HG03378 (cell line): ENCODE results near the gene CCDC61.

Experiments
- ATAC-seq: cut with Tn5 transposase; IDR thresholded peaks from one replicate; pipeline ENCODE4 v1.9.1; 2021; ENCODE audit warnings: mild to moderate bottlenecking, moderate library complexity; ENCODE audit not compliant: unreplicated experiment

The CCDC61 gene

DNA sequence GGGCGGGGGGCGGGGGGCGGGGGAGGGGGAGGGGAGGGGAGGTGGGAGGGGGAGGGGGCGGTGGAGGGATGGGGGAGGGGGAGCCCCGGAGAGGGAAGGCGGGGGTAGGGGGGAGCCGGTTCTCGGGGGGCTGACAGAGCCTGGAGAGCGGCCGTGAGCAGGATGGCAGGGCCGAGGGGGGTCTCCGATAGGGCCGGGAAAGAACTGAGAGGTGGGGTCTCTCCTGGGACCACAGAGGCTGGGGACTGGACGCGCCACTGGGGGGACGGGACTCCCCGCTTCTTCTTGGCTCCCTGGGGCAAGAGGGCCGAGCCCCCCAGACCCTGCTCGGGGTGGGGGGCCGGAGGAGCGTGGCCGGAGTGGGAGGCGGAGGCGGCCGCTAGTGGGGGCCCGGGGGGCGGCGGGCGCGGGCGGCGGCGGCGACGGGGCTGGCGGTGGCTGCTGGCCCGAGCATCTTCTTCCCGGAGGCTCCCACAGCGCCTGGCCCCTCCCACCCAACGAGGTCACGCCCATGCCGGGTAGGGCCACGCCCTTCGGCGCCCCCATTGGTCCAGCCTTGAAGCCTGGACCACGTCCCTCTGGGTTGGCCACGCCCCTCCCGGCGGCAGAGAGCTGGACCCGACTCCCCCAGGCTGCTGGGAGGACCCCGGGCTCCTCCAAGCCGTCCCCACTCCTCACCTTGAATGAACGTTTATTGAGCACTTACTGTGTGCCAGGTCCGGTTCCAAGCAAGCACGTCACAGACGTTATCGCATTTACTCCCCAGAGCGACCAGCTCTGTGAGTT, 21.5 kb upstream of the CCDC61 start, which contains the start of gene NOVA2:
Gene NOVA2, minus strand, starts transcription at position 313 of the 786 bp plus-strand sequence. CDS start 514 bp downstream, outside the sequence.
- ATAC-seq = no peak

DNA sequence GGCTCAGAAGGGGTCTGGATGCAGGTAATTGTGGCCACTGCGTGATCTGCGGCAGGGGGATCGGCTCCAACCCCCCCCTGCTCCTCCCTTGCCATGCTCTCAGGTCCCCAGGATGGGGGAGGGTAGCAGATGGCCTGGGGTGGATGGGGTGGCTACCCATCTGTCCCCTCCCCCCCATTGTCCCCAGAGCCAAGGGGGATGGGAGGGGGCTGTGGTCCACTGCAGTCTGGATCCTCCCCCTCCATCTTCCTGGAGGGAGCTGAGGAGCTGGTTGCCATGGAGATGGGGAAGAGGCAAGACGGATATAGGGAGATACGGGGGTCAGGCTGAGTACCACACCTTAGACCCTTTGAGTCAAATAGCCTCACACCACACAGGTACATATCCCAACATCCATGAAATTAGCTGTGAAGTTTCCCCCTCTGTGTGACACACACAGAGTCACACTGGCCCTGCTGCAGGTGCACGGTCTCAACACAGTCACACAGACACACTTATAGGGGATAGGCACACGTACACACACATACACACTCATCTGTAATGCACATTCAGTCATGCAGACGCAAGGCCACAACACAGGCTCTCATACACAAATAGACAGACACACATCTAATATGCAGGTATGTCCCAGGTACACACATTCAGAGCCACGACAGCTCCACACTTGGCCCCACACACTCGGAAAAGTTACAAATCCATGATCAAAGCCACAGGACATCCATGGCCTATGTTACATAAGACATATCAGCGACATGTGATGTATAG, 19.8 kb upstream of the CCDC61 start:
- ATAC-seq = no peak

DNA sequence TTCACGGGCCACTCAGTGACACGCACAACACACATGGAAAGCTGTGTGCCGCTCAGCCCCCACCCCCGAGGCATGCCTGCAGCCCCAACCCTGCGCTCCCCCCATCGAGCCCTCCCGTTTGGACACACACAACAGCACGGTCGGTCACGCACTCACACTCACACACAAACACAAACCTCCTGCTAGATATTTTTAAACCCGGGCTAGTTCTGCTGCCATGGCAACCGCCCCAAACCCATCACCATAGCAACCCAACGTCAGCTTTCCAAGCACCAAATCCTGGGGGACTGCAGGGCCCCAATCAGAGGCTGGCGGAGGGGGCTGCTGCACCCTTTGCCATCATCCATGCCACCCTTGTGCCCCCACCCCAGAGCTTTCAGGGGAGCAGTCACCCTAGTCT, 19.1 kb upstream of the CCDC61 start:
- ATAC-seq = no peak

DNA sequence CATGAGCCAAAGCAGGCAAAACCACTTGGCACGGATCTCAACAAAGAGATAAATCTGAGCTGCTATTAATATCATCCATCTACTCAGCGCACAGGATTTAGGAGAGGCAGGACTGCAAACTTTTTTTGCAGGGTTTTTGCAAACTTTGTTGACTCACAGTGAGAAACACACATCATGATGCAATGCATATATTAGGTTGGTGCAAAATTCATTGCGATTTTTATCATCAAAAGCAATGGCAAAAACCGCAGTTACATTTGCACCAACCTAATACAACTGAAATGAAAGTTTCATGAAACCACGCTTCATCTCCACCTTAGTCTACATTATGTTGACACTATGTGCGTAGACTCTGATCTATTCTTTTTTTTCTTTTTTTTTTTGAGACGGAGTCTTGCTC, 17.1 kb upstream of the CCDC61 start:
- ATAC-seq = no peak

DNA sequence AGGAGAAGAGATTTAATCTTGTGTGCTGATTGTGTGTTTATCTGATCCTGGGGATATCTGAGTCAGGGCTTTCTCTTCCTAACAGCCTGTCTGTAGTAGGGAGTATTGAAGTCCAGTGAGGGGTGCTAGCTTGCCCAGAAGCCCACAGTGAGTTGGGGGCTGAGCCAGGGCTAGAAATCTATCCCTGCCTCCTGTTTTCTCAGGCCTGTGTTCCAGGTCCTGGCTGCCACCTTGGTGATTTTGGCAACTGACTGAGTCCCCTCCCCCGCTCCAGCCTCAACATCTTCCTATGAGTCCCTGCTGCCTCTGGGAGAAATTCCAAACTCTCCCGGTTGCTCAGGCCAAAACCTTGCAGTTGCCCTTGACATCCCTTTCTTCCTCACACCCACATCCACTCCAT, 13.9 kb upstream of the CCDC61 start:
- ATAC-seq = no peak

DNA sequence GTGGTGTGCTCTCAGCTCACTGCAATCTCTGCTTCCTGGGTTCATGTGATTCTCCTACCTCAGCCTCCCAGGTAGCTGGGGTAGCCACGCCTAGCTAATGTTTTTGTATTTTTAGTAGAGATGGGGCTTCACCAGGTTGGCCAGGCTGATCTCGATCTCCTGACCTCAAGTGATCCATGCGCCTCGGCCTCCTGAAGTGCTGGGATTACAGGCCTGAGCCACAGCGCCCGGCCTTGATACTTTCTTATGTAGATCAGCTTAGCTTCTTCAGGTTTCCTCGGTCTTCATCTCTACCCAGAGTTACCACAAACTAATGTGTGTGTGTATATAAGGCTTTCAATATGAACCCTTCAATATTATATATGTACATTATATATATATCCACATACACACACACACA, 9.9 kb upstream of the CCDC61 start:
- no peak for ATAC-seq

DNA sequence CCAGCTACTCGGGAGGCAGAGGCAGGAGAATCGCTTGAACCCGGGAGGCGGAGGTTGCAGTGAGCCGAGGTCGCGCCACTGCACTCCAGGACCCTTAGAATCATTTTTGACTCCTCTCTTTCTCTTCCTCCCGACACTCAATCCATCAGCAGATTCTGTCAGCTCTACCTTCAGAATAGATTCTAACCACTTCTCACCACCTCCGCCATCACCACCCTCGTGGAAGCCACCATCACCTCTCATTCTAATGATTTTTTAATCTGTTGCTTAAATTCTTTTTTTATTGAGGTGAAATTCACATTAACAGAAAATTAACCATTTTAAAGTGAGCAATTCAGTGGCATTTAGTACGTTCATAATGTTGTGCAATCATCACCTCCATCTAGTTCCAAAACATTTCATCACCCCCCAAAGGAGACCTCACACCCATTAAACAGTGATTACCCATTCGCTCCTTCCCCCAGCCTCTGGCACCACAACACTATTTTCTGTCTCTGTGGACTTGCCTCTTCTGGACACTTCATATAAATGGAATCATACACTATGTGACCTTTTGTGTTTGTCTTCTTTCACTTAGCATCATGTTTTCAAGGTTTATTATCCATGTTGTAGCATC, 5.0 kb upstream of the CCDC61 start:
- no peak for ATAC-seq

DNA sequence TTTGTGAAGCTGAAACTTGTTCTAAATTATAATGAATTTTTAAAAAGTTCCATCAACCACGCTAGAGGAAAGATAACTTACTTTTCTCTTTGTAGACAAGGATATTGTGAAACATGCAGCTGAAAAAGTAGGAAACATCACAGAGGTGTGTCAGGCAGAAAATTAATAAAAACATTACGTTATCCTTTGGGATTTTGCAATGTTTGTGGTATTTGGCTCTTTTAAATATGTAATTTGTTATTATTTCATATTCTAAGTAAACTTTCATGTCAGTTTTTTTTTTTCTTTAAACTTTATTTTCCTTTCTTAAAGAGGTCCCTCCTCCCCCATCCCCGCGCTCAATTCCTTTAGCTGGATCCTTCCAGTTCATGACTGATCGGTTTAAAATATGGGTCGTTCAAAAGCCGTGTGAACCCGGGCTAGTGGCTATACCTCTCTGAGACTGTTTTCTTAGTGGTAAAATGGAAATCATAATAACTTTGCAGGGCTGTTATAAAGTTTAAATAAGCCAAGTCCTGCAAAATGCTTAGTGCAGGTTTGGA, 740 bp upstream of the CCDC61 start:
- no peak for ATAC-seq

DNA sequence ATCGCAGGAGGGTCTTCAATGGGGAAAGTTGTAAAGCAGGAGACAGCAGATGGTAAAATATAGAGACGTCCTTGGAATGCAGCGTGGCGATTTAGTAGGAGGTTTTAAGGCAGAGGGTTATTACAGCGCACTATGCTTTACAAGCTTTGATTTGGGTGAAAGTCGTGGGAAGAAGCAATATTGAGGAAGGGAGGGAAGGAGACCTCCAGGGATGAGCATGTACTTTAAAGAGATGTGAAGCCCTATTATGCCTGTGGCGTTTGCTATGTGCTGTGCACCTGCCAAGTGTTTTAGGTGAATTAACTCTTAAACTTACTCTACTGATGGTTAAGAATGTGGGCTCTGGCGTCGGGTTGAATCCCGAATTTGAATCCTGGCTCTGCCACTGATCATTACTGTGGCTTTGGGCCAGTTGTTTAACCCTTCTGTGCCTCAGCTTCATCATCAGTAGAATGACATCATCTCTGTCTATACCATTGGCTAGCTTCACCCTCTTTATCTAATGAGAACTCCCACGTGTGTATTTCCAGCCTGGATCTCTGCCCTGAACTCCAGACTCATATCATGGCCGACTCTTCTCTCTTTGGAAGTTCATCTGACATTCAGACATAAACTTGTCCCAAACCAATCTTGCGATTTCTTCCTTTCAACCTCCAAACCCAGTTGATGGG, 583 bp downstream of the CCDC61 start:
- ATAC-seq = no peak

DNA sequence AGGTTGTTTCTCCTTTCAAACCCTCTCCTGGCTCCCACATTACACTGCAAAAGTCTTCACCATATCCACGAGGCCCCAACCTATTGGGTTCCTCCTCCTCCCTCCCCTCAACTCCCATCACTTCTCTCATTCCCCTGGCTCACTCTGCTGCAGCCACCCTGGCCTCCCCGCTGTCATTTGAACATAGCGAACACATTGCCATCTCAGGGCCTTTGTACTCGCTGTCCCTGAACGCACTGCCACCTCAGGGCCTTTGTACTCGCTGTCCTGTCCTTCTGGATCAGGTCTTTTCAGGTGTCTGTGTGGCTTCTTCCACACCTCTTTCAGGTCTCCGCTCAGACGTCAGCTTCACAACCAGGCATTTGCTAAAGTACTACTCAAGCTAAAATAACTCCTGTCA, 1.7 kb downstream of the CCDC61 start:
- no peak for ATAC-seq

DNA sequence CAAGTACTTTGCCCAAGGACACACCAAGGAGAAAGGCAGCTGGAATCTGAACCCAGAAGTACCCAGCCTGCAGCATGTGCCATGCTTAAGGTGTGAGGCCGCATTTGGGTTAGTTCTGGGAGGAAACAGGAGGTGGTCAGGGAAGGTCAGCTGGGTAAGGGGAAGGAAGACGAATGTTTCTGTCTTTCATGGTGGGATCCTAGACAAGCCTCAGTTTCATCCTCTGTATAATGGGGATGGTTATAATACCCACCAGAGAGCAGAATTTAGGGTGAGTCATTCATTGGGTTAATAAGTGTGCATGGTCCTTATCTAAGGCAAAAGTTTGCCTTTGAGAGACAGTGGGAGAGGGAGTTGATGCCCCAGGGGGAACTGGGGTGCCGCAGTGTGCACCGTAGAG, 3.6 kb downstream of the CCDC61 start:
- ATAC-seq = no peak

DNA sequence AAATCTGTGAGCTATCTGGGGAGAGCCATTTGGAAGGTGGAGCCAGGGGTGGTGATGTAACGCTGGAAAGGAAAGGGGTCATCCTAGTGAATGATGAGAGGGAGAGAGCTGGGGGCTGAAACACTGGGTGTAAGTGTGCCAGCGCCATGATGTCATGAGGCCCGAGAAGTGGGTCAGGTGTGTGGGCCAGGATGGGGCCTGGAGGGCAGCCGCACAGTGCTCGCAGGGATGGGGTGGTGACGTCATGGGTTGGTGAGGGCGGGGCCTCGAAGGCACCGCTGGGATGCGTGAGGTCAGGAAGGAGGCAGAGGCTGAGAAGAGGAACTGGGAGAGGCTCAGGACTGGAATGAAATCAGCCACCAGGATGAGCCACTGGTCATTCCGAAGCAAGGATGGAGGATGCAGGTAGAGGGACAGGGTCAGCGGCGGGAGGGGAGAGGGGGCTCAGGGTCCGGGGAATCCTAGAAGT, 4.4 kb downstream of the CCDC61 start:
- no peak for ATAC-seq

DNA sequence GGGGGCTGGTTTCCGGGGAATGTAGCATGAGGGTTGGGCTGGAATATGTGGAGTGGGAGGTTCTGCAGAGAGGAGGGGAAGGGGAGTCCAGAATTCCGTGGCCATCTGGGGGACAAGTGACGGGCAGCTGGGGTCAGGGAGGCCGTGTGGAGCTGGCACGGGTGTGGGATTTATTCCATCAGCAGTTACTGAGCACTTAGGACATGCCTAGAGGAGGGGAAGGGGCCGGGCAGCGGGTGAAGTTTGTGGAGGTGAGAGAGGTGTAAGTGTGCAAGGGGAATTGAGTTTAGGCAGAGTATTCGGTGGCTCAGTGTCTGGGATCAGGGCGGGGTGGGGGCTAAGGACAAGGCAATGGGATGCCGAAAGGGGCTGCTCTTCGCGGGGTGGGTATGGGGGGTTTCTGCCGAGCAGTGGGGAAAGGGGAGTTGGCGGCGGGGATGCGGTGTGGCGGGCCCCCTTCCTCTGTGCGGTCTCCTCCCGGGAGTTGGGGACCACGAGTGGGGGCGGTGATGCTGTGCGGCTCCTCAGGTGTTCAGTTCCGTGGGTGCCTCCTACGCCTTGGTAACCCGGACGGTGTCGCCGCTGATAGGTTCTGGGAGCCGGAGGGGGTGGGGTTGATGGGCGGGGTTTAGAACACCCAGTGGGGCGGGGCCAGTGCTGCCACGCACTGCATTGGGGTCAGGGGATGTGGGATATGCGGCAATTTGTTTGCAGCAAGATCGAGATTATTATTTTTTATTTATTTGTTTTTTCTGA, 5.4 kb downstream of the CCDC61 start:
- no peak for ATAC-seq

DNA sequence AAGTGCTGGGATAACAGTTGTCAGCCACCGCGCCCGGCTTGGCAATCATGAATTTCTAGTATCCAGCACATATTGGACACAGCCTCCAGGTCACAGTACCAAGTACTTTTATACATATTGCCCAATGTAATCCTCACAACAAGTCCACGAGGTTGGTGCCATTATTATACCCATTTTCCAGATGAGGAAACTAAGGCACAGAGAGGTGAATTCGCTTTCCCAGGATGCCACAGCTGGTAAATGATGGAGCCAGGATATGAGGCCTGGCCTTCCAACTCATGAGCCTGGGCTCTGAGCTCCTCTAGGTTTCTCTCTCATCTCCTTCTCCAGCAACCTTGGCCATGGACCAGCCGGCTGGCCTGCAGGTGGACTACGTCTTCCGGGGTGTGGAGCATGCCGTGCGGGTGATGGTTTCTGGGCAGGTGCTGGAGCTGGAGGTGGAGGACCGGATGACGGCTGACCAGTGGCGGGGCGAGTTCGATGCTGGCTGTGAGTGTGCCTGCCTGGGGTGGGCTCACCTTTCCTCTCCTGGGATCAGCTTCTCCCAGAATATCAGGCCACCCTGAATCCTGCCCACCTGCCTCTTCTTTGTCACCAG, 7.5 kb downstream of the CCDC61 start:
- no peak for ATAC-seq

DNA sequence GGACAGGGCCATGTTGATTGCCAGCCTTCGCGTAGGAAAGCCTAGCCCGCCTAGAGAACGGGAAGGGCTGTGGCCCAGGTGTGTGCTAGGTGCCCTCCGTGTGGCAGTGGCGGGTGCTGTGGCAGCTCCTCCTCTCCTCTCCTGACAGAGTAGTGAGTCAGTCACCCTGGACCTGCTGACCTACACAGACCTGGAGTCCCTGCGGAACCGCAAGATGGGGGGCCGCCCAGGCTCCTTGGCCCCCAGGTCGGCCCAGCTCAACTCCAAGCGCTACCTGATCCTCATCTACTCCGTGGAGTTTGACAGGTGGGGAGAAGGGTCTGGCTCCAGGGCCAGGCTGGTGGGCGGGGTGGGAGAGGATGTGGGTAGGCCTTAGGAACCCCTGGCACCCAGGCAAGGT, 11.1 kb downstream of the CCDC61 start:
- ATAC-seq = no peak

DNA sequence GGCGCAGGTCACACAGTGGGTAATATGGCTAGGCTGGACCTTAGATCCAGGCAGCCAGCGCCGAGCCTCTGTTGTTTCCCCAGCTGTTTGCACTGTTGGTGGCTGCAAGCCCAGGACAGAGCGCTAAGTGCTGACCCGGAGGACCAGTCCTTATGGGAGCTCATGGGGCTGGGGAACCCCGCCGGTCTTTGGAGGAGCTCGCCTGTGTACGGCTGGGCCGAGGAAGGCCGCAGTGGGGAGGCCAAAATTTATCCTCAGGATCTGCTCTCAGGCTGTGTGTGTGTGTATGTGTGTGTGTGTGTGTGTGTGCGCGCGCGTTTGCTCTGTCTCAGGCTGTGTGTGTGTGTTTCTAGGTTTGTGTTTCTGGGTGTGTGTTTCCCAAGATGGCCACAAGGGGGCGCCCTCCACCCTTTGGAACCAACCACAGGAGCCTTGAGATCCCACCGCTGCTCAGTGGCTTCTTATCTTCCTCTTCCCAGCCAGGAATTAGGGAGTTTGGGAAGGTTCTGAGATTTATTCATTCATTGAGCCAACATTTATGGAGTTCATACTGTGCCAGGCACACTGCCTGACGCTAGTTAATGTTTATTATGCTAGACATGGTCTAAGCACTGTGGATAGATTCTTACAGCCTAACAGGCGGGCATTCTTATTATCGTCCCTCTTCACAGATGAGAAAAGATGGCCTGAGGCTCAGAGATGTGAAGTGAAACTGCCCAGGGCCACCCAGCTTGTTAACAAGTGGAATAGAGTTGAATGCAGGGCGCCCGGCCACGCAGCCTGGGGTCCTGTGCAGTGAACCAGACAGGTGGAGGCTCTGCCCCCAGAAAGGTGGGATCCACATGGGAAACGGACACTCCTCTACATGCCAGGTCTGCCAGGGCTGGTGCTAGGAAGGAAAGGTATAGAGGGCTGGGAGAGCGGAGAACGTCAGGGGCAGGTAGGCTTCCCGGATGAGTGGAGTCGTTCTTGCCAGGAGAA, 14.6 kb downstream of the CCDC61 start:
- no peak for ATAC-seq

DNA sequence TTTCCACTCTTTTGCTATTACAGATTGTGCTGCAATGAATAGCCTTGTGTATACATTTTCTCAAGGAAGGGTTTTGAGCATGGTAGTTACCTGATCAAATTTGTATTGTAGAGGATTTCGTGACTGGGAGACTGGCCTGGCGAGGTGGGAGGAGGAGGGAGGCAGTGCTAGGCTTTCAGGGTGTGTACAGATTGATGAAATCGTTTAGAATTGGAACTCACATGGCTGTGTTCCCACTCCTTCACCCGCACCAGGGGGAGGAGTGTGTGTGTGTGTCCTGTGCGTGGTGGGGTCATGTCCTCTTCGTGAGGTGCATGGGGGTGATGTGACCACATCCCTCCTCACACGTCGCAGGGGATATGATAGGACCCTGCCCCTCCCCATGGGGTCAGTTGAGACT, 19.3 kb downstream of the CCDC61 start:
- no peak for ATAC-seq

DNA sequence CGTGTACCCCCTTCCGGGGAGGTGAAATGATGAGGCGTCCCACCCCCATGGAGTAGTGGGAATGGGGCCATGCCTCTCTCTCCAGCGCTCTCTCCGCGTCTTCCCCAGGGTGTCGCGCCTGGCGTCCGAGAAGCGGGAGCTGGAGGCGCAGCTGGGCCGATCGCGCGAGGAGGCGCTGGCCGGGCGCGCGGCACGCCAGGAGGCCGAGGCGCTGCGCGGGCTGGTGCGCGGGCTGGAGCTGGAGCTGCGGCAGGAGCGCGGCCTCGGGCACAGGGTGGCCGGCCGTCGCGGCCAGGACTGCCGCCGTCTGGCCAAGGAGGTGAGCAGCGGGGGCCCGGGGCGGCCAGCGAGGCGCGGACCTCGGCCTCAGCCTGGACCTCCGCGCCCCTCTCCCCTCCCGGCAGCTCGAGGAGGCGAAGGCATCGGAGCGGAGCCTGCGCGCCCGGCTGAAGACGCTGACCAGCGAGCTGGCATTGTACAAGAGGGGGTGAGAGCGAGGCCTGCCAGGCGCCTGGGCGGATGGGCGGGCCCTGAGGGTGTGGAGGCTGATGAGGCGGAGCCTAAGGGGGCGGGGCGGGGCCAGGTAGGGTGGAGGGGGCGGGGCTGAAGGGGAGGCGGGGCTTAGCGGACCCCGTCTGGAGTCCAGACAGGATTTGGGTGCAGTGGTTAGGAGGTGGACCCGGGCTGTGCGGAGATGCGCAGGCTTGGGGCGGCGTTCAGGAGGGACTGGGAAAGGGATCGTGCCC, 19.8 kb downstream of the CCDC61 start:
- ATAC-seq = no peak
